ENCODE data around the gene ANO10.
"Not testable (repeated sequence)": the region's sequence is repeated elsewhere in the genome, so short reads cannot be mapped to it uniquely, and the experiment has no call there.

ANO10 gene

GRCh38 chr3:43581343-43581742 is 40.5 kb downstream of the ANO10 start:
- DNase-seq (ENCODE audit: low read depth in 2 of 2) = no peak

- no peak for DNase-seq (ENCODE audit: low read depth in 2 of 2)
Measured at GRCh38 chr3:43580181-43580580, 41.6 kb downstream of the ANO10 start.

GRCh38 chr3:43573576-43573975 is 48.2 kb downstream of the ANO10 start:
- no peak for DNase-seq (ENCODE audit: low read depth in 2 of 2)

DNA sequence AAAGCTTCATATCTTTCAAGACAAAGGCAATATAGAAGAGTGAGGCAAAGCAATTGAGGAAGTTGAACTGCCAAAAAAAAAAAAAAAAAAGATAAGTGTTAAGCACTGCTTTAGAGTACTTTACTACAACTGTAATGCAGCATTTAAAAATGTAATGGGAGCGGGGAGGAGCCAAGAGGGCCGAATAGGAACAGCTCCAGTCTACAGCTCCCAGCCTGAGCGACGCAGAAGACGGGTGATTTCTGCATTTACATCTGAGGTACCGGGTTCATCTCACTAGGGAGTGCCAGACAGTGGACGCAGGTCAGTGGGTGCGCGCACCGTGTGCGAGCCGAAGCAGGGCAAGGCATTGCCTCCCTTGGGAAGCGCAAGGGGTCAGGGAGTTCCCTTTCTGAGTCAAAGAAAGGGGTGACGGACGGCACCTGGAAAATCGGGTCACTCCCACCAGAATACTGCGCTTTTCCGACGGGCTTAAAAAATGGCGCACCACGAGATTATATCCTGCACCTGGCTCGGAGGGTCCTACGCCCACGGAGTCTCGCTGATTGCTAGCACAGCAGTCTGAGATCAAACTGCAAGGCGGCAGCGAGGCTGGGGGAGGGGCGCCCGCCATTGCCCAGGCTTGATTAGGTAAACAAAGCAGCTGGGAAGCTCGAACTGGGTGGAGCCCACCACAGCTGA is 56.0 kb downstream of the ANO10 start:
- DNase-seq (ENCODE audit: low read depth in 2 of 2) = not testable (repeated sequence)

DNA sequence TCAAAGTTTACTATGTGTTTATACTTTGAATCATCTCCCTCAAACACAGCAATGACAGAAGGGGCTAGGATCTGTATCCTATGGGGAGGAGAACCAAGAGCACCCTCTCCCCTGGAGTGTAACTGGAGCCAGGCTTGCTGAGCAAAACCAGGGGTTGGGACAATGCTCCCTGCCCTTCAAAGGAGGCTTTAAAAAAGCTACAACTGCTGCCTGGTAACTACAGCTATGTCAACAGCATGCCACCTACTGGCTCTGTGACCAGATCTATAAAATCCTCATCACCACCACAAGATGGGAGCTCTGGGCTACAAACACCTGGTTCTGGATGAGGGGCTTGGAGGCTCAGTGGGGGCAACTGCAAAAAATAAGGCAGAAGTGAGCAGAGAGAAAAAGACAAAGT is 61.9 kb downstream of the ANO10 start:
- no peak for DNase-seq (ENCODE audit: low read depth in 2 of 2)

GRCh38 chr3:43558171-43558570 is 63.6 kb downstream of the ANO10 start:
- DNase-seq (ENCODE audit: low read depth in 2 of 2) = no peak

DNA sequence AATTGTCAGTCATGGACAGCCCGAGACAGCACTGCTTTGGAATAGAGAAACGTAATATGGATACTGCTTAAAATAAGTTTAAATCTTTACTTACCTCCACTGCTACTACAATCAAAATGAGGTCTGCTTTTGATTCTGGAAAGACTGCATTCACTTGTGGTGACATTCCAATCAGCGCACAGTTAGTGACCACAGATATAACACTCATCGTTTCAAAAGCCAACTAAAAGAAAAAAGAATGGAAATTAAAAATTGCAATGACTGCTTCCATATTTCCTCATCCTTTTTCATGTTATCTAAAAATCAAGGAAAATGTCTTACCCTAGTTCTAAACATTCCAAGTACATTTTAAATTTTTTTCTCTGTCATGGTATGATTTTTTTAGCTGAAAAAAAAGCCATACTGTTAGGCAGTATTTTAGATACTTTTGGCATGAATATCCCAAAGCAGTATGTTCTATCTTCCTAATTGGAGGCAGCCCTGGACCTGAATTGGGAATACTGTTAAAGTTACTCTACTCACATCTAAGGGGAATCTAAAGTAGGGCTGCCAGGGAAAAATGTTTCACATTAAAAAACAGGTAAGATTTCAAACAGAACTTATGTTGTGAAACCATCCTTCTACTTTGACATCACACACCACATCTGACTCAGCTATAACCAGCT is 72.1 kb downstream of the ANO10 start:
- no peak for DNase-seq (ENCODE audit: low read depth in 2 of 2)

DNA sequence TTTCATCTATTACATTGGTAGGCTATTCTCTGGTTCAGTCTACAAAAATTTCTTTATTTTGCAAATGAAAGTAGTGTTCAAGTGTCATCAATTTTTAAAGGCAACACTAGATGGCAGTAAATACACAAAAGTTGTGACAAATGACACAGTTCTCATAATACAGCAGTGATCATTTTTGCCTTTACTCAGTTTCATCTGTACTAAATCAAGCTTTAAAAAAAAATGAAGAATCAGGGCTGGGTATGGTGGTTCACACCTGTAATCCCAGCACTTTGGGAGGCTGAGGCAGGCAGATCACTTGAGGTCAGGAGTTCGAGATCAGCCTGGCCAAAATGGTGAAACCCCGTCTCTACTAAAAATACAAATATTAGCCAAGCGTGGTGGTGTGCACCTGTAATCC is 77.5 kb downstream of the ANO10 start:
- DNase-seq (ENCODE audit: low read depth in 2 of 2) = not testable (repeated sequence)

GRCh38 chr3:43542328-43543043 is 79.3 kb downstream of the ANO10 start:
- DNase-seq (ENCODE audit: low read depth in 2 of 2) = no peak

- no peak for DNase-seq (ENCODE audit: low read depth in 2 of 2)
Measured at GRCh38 chr3:43540624-43541023, 81.2 kb downstream of the ANO10 start.

GRCh38 chr3:43539321-43539720 is 82.5 kb downstream of the ANO10 start:
- DNase-seq (ENCODE audit: low read depth in 2 of 2) = no peak

DNA sequence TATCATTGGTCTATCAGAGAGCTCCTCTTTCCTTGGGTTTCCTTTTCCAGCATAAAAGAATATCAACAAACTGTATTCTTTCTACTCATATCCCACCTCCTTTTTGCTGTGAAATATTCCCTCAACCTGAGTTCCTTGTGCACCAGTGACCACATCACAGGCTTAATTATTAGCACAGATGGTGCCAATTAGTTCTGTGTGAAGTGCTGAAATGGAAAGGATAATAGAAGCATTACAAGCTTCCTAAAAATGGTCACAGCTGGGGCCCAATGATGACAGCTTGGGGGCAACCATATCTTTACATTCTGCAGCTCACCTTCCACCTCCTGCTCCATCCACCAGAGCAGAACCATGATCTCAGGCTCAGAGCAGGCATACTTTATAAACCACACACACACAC is 84.6 kb downstream of the ANO10 start:
- no peak for DNase-seq (ENCODE audit: low read depth in 2 of 2)

DNA sequence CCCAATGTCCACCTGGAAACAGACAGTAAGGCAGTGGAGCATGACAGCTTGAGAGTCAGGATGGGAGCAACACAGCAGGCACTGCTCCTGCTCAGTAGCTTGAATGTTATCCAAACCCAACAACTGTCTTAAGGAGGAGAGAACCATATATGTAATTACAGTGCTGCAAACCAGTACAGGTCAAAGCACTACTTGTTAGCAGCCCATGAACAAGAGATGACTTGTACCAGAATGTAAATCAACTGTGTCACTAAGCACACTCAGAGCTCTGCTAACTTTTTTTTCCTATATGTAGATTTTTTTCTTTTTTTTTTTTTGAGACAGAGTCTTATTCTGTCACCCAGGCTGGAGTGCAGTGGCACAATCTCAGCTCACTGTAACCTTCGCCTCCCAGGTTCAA is 87.1 kb downstream of the ANO10 start:
- no peak for DNase-seq (ENCODE audit: low read depth in 2 of 2)

- no peak for DNase-seq (ENCODE audit: low read depth in 2 of 2)
Measured at GRCh38 chr3:43533009-43533408, 88.8 kb downstream of the ANO10 start.

DNA sequence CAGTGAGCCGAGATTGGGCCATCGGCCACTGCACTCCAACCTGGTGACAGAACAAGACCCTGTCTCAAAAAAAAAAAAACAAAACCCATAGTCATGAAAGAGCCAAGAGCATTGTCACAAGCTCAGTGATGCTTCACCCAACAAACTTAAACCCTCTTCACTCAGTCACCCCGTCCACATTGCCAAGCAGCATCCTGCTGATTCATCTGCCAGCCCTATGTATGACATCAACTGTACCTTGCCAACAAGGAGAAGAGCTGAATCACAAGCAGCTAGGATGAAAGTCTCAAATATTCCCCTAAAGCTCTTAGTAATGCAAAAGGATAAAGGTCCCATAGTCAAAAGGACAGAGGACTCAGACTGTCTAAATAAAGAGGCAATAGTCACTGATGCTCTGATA is 90.0 kb downstream of the ANO10 start:
- DNase-seq (ENCODE audit: low read depth in 2 of 2) = no peak

DNA sequence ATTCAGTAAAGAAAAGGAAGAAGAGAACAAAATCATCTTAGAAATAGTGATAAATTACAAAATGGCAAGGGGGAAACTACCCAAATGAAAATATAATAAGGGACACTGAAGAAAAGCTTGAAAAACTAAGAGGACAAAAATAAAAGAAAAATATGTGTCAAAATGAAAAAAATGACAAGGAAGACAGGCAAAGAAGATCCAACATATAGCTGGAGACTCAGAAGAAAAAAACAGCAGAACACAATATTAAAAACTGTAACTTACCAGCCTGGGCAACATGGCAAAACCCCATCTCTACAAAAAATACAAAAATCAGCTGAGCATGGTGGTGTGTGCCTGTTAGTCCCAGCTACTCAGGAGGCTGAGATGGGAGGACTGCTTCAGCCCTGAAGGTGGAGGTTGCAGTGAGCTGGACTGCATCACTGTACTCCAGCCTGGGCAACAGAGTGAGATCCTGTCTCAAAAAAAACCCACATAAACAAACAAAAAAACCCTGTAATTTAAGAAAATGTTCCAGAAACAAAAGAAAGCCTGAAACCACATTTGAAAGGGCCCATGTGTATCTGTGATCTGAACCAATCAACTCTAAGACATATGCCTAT is 93.2 kb downstream of the ANO10 start:
- DNase-seq (ENCODE audit: low read depth in 2 of 2) = no peak

- no peak for DNase-seq (ENCODE audit: low read depth in 2 of 2)
Measured at GRCh38 chr3:43526956-43527355, 94.9 kb downstream of the ANO10 start.

DNA sequence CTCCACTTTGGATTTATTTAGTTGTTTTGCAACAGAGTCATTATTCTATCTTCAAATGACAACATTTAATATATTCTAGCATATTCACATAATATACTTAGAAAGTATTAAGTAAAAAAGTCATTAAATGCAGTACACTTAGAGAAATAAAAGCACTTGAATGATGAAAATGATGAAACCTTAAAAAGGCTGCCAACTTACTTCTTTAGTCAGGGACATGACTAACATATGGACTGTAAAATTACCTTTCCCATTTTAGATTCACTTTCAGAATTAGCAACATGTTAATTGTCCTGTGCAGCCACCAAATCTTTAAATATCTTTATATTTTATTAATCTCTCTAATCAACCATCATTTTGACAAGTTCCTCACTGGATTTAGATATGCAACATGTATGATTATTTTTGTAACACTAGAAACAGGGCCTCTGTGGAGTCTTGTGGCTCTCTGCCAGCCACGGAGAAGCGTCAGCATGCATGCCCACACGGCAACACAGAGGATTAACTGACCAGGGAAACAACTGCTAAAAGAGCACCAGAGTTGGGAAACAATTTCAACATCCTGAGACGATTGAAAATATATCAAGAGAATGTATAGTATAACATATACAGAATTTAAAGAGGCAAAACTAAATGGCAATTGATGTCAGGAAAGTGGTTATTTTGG is 95.7 kb downstream of the ANO10 start:
- no peak for DNase-seq (ENCODE audit: low read depth in 2 of 2)

GRCh38 chr3:43525386-43525785 is 96.4 kb downstream of the ANO10 start:
- DNase-seq (ENCODE audit: low read depth in 2 of 2) = no peak

DNA sequence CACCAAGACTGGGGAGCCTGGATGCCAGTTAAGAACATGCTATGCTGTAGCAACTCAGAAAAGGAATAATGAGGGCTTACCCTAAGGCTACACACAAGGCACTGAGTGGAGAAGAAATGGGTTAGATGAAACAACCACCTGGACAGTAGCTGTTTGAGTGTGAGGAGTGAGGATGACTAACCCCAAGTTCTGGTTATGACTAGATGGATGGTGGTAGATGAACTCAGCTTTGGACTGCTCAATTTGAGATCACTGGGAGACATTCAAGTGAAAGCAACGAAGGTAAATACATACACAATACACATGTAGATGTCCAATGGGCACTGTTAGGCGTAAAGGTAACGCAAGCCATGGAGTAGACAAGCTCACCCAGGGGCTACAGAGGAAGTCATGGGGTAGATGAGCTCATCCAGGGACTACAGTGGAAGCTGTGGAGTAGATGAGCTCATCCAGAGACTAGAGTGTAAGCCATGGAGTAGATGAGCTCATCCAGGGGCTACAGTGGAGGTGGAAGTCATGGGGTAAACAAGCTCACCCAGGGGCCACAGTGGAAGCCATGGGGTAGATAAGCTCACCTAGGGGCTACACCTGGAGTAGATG is 98.3 kb downstream of the ANO10 start:
- DNase-seq (ENCODE audit: low read depth in 2 of 2) = no peak

GRCh38 chr3:43522727-43523362 is 99.0 kb downstream of the ANO10 start:
- DNase-seq (ENCODE audit: low read depth in 2 of 2) = no peak
